Measurements from ENCODE around the gene WIZ. TPM values are rescaled to one million over a fixed set of nuclear protein-coding genes. Genes with fewer than 3 reads are reported as not detected.
"Not testable (repeated sequence)": the region's sequence is repeated elsewhere in the genome, so short reads cannot be mapped to it uniquely, and the experiment has no call there.

The WIZ gene
- total RNA-seq, 4 donors from 2014 or later: 36.1 to 74.3 (median 50.3) TPM

- peaks cover 48 to 90% (median 86%) of the 10 kb centered on the region in 4 donors for H3K36me3 ChIP-seq
- no peak for TF ChIP-seq POLR2AphosphoS5 (IDR thresholded peaks at IDR 0.05)
- H3K27me3 ChIP-seq: no peaks in the 10 kb centered on the region
- H3K4me3 ChIP-seq: no peak overlapping the region
- DNase-seq (ENCODE audit: extremely low spot score): no peak
- WGBS: 98% methylated on average over 6 of the region's 8 CpGs
- no peak overlapping the region for H3K27ac ChIP-seq (replicated peaks in 1 of 4)
- H3K4me1 ChIP-seq: peaks cover 34 to 49% (median 38%) of the 10 kb centered on the region in 4 donors
- intact Hi-C loops (cut with DNase I): no loop called here
- H3K9me3 ChIP-seq: no peaks in the 10 kb centered on the region
Observed at GRCh38 chr19:15399234-15399515, 50.6 kb downstream of the WIZ start.

- DNase-seq (ENCODE audit: extremely low spot score): no peak
- no peaks in the 10 kb centered on the region for H3K9me3 ChIP-seq
- TF ChIP-seq POLR2AphosphoS5 (IDR thresholded peaks at IDR 0.05) (no peak), POLR2A (IDR thresholded peaks at IDR 0.05; ENCODE audit: low read depth) (no peak), EP300 (IDR thresholded peaks at IDR 0.05) (no peak), CTCF (IDR thresholded peaks at IDR 0.05) (no peak)
- H3K27ac ChIP-seq (replicated peaks in 1 of 4): no peak overlapping the region
- intact Hi-C loops (cut with DNase I): no loop called here
- no peaks in the 10 kb centered on the region for H3K27me3 ChIP-seq
- WGBS: 86% methylated on average over 6 of the region's 50 CpGs
- H3K4me1 ChIP-seq: peaks cover 29 to 44% (median 34%) of the 10 kb centered on the region in 4 donors
- H3K36me3 ChIP-seq: peaks cover 48 to 94% (median 88%) of the 10 kb centered on the region in 4 donors
- no peak overlapping the region for H3K4me3 ChIP-seq
Observed at GRCh38 chr19:15398501-15399233, 51.1 kb downstream of the WIZ start.

- no peak overlapping the region for H3K4me3 ChIP-seq
- whole genome bisulfite sequencing: 82% methylated on average over 10 of the region's 11 CpGs
- TF ChIP-seq POLR2AphosphoS5 (IDR thresholded peaks at IDR 0.05) (no peak), EP300 (IDR thresholded peaks at IDR 0.05) (no peak), CTCF (IDR thresholded peaks at IDR 0.05) (no peak), POLR2A (IDR thresholded peaks at IDR 0.05; ENCODE audit: low read depth) (no peak)
- H3K4me1 ChIP-seq: peaks cover 20 to 35% (median 26%) of the 10 kb centered on the region in 4 donors
- intact Hi-C loops (cut with DNase I): no loop called here
- no peak for DNase-seq (ENCODE audit: extremely low spot score)
- H3K36me3 ChIP-seq: peaks cover 42 to 94% (median 85%) of the 10 kb centered on the region in 4 donors
- no peaks in the 10 kb centered on the region for H3K27me3 ChIP-seq
- H3K9me3 ChIP-seq: no peaks in the 10 kb centered on the region
- H3K27ac ChIP-seq (replicated peaks in 1 of 4): no peak overlapping the region
Observed at GRCh38 chr19:15397782-15398181, 52.0 kb downstream of the WIZ start.

- intact Hi-C loops (cut with DNase I): no loop called here
- DNase-seq (ENCODE audit: extremely low spot score): no peak
- peaks cover 39 to 94% (median 82%) of the 10 kb centered on the region in 4 donors for H3K36me3 ChIP-seq
- H3K27me3 ChIP-seq: no peaks in the 10 kb centered on the region
- peaks cover 15 to 29% (median 20%) of the 10 kb centered on the region in 4 donors for H3K4me1 ChIP-seq
- 81% methylated on average over 6 of the region's 6 CpGs for WGBS
- no peak for TF ChIP-seq CTCF (IDR thresholded peaks at IDR 0.05)
- TF ChIP-seq EP300 (IDR thresholded peaks at IDR 0.05): no peak
- no peak for TF ChIP-seq POLR2AphosphoS5 (IDR thresholded peaks at IDR 0.05)
- TF ChIP-seq POLR2A (IDR thresholded peaks at IDR 0.05; ENCODE audit: low read depth): no peak
- H3K27ac ChIP-seq (replicated peaks in 1 of 4): no peak overlapping the region
- no peak overlapping the region for H3K4me3 ChIP-seq
- no peaks in the 10 kb centered on the region for H3K9me3 ChIP-seq
Observed at GRCh38 chr19:15397236-15397635, 52.5 kb downstream of the WIZ start.

- Histone ChIP-seq H3K4me1 (peaks cover 7 to 21% (median 12%) of the 10 kb centered on the region in 4 donors), H3K27ac (replicated peaks in 1 of 4) (no peak overlapping the region), H3K9me3 (no peaks in the 10 kb centered on the region), H3K4me3 (no peak overlapping the region), H3K36me3 (peaks cover 46 to 98% (median 84%) of the 10 kb centered on the region in 4 donors), H3K27me3 (no peaks in the 10 kb centered on the region)
- intact Hi-C loops (cut with DNase I): no loop called here
- 93% methylated on average over 3 of the region's 3 CpGs for WGBS
- TF ChIP-seq CTCF (IDR thresholded peaks at IDR 0.05) (no peak), POLR2A (IDR thresholded peaks at IDR 0.05; ENCODE audit: low read depth) (no peak), POLR2AphosphoS5 (IDR thresholded peaks at IDR 0.05) (no peak), EP300 (IDR thresholded peaks at IDR 0.05) (no peak)
- DNase-seq (ENCODE audit: extremely low spot score): no peak
Observed at GRCh38 chr19:15396436-15396835, 53.3 kb downstream of the WIZ start.

GRCh38 chr19:15395251-15395650 is 54.5 kb downstream of the WIZ start:
- WGBS: 93% methylated on average over 17 of the region's 17 CpGs
- H3K27me3 ChIP-seq; intact Hi-C loops (cut with DNase I); DNase-seq (ENCODE audit: extremely low spot score); H3K27ac ChIP-seq (replicated peaks in 1 of 4); H3K4me1 ChIP-seq; H3K4me3 ChIP-seq; H3K9me3 ChIP-seq: not testable (repeated sequence)
- peaks cover 38 to 87% (median 72%) of the 10 kb centered on the region in 4 donors for H3K36me3 ChIP-seq

All from esophagus muscularis mucosa (tissue), 4 donors.